Activated CD8-positive, alpha-beta memory T cell treated with anti-CD3 and anti-CD28 coated beads for 1 hour (primary cell): Measurements from ENCODE around the gene DNAJC17.

Experiments
- DNase-seq, 2 donors: peaks; one replicate each; pipeline ENCODE4 v3.0.0-alpha.2; 2020; ENCODE audit warnings: low read depth in 1 of 2; ENCODE audit errors: extremely low read depth in 1 of 2

DNAJC17 gene, protein sequence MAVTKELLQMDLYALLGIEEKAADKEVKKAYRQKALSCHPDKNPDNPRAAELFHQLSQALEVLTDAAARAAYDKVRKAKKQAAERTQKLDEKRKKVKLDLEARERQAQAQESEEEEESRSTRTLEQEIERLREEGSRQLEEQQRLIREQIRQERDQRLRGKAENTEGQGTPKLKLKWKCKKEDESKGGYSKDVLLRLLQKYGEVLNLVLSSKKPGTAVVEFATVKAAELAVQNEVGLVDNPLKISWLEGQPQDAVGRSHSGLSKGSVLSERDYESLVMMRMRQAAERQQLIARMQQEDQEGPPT

DNA sequence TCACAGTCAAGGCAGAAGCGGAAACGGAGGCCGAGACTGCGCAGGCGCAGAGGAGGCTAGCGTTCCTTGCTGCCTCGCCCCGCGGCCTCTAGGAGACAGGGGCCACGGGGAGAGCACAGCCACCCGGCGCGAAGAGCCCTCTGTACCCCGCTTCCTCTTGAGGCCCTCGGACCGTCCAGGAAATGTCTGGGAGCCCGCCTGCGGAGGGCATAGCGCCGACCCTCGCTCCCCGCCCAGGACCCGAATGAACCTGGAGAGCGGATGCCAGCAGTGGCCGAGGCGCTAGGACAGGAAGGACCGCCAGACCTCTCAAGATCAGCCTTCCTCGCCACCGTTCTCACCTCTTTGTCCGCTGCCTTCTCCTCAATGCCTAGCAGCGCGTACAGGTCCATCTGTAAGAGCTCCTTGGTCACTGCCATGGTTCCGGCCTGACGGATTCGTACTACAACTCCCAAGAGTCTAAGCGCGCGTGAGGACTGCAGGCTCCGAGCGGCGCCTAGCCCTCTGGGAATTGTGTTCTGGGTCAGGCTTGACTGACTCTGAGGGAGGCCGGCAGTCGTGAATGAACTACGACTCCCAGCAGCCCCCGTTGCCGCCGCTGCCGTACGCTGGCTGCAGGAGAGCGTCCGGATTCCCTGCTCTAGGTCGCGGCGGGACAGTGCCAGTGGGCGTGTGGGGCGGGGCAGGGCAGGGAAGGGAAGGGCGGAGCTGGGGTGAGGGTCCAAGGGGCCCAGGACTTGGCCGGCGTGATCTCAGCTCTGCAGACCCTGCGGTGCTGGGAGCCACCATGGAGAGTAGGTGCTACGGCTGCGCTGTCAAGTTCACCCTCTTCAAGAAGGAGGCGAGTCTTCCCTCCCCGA lies at the start of gene DNAJC17, which contains the start of gene ZFYVE19:
TSS of gene DNAJC17 (minus strand) at position 446 of the 860 bp plus-strand sequence. CDS start at position 419, 27 bp downstream.
TSS of gene ZFYVE19 (plus strand) at position 62 of the 860 bp plus-strand sequence. CDS start at position 563, 501 bp downstream.
- peak; percentile 84 to 91 for DNase-seq

DNA sequence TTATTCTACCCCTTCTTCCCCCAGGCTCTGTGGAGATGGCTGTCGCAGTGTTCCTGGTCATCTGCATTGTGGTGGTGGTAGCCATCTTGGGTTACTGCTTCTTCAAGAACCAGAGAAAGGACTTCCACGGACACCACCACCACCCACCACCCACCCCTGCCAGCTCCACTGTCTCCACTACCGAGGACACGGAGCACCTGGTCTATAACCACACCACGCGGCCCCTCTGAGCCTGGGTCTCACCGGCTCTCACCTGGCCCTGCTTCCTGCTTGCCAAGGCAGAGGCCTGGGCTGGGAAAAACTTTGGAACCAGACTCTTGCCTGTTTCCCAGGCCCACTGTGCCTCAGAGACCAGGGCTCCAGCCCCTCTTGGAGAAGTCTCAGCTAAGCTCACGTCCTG lies 49.5 kb upstream of the DNAJC17 start:
- no peak for DNase-seq

DNA sequence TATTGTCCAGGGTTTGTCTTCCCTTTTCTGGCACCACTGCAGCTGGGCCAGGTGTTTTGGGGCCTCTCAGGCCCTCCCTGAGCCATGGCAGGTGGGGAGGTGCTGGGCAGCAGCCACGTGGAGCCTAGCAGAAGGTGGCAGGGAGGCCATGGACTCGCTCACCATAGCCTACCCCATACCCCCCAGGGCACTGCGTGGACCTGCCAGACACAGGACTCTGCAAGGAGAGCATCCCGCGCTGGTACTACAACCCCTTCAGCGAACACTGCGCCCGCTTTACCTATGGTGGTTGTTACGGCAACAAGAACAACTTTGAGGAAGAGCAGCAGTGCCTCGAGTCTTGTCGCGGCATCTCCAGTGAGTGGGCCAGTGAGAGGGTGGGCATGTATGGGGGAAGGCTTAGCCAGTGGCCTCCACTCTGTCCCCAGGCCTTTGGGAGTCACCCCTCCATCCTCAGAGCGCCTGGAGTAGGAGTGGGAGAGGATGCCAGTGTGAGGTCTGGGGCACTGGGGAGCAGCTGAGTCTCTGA lies 48.5 kb upstream of the DNAJC17 start:
- DNase-seq: no peak

DNA sequence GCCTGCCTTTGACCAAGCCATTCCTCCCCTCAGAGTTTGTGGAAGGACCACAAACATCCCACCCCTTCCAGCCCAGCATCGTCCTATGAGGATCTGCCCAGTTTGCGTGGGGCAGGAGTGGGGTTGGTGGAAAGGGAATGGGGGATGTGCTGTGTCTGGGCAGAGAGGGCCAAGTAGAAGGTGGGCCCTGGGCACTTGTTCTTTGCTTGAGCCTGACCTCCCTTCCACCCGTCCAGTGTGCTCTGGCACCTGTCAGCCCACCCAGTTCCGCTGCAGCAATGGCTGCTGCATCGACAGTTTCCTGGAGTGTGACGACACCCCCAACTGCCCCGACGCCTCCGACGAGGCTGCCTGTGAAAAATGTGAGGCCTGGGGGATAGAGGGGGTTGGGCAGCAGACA lies 46.9 kb upstream of the DNAJC17 start:
- DNase-seq: no peak

DNA sequence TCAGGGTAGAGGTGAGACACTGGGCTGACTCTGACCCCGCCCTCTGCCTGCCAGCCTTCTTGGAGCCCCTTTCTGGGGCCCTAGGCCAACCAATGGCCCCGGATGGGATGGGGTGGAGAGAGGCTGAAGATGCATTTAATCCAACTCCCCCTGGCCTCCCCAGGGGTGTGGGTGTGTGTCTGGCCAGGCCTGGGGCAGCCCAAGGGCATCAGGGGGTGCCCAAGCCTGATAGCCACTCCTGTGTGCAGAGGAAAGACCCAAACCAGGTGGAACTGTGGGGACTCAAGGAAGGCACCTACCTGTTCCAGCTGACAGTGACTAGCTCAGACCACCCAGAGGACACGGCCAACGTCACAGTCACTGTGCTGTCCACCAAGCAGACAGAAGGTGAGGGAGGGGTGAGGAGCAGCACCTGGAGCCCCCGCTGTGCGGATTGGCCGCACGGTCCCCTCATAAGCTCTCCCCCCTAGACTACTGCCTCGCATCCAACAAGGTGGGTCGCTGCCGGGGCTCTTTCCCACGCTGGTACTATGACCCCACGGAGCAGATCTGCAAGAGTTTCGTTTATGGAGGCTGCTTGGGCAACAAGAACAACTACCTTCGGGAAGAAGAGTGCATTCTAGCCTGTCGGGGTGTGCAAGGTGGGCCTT lies 46.1 kb upstream of the DNAJC17 start:
- no peak for DNase-seq

DNA sequence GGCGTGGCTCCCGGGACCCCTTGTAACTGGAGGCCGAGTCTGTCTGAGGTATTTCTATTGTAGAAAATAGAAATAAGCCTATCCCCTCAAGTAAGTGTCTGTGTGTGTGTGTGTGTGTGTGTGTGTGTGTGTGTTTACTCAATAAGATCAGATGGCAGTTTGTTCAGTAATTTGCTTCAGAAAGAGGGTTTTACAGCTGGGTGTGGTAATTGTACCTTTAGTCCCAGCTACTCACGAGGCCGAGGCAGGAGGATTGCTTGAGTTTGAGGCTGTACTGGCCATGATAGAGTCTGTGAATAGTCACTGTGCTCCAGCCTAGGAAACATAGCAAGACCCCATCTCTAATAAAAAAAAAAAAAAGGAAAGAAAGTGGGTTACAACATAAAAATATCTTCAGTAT lies 45.3 kb upstream of the DNAJC17 start:
- DNase-seq: no peak

DNA sequence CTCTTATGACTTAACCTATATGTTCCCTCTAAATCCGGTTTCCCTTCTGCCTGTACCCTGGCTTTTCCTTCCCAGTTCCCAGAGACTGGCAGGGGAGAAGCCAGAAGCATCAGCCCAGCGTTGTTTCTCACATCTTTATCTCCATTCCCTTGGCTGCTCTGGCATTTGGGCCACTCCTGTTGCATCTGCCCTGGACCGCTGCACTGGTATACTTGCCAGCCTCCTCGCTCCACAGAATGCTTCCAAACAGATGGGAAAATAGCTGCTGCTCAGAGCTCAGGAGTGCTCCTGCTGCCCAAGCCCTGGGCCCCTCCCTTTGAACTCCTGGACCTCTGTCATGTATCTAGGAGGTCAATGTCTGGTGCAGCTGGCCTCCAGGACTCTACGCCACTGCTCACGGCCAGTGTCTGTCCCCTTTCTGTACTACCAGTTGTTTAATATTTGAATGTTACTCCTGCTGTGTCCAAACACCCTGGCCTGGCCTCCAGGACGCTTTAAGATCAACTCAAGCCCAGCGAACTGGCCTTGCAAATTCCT lies 43.4 kb upstream of the DNAJC17 start:
- DNase-seq: no peak

DNA sequence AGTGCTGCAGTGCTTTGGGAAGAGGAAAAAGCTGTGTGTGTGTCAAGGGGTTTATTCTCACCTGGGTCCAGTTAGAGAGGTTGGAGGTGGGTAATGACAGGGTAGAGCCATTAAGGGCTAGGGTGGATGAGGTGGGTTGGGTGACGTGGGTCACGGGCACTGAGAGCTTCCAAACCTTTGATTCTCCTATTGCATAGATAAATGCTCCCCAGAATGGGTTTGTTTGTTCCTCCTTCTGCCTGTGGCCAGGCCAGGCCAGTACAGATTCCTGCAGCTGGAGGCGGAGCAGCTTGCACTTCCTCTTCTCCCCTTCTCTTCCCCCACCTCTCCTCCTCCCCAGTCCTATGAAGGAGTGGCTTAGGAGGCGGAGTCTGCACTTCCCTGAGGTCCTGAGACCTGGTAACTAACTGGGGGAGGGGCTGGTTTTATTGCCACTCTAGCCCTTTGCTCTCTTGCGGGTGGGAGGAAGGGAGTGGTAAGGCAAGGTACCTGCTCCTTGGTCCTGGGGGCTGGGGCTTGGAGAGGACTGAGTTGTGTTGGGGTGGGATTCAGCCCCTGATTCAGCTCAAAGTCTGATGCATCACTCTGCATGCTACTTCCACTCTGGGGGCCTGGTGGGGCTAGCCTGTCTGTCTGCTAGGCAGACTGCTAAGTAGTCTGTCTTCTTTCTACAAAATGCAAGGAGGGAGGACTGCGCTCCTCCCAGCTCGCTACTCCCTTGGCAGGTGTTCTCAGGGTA lies 40.1 kb upstream of the DNAJC17 start:
- DNase-seq: no peak

DNA sequence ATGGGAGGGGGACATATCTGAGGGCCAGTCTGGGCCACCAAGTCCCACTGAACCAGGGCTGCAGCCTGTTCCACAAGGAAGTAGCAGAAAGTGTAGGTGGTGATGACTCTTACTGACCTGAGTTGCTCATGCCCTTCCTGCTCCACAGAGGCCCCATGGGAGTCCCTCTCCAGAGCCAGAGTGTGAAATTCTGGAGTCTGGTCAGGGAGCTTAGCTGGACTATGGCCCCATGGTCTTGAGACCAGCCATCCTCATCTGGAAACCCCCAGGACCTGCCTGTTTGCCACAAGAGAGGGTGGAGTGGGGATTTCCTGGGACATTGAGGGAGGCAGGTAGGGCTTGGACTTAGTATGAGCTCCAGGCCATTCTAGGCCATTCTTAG lies 39.6 kb upstream of the DNAJC17 start:
- no peak for DNase-seq

DNA sequence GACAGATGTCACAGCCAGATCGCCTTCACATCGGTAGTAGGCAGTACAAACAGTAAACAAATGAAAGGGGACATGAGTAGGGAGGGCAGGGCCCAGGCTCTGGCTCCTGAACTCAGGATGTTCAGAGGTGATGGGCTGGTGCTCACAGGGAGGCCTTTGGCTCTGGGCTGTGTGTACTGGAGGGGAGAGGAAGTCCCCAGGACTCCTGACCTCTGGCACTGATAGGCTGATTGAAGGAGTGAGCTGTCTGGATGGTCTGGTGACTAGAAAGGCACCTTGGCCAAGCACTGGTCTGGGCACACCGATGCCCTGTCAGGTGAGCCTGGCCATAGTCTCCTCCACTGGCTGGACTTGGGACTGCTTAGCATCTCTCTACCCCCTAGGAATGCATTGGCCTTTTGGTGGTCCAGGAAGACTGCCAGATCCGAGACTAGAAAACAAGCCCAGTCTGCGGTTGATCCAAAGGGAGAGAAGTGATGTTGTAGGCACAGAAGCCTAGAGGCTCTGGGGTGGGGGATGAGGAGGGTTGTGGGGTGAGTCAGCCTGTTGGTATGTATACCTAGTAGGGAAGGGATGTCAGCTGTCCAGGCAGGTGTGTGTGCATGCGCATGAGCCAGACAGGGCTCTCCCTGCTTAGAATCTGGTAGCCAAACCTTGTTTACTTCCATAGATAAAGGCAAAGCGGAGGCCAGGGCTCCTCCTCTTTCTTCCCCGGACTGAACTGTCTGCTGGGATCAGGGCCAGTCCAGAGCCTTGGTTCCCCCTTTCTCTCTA lies 38.4 kb upstream of the DNAJC17 start:
- DNase-seq: no peak

DNA sequence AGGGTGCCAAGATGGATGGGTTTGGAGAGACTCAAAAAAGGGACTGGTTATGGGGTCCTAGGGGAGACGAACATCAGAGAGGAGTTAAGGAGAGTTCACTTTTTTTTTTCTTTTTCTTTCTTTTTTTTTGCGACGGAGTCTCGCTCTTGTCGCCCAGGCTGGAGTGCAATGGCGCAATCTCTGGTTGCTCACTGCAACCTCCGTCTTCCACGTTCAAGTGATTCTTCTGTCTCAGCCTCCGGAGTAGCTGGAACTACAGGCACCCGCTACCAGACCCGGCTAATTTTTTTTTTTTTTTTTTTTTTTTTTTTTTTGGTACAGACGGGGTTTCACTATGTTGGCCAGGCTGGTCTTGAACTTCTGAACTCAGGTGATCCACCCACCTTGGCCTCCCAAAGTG lies 37.8 kb upstream of the DNAJC17 start:
- DNase-seq: no peak

DNA sequence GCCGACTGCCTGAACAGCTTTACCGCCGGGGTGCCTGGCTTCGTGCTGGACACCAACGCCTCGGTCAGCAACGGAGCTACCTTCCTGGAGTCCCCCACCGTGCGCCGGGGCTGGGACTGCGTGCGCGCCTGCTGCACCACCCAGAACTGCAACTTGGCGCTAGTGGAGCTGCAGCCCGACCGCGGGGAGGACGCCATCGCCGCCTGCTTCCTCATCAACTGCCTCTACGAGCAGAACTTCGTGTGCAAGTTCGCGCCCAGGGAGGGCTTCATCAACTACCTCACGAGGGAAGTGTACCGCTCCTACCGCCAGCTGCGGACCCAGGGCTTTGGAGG lies 37.4 kb upstream of the DNAJC17 start:
- no peak for DNase-seq

DNA sequence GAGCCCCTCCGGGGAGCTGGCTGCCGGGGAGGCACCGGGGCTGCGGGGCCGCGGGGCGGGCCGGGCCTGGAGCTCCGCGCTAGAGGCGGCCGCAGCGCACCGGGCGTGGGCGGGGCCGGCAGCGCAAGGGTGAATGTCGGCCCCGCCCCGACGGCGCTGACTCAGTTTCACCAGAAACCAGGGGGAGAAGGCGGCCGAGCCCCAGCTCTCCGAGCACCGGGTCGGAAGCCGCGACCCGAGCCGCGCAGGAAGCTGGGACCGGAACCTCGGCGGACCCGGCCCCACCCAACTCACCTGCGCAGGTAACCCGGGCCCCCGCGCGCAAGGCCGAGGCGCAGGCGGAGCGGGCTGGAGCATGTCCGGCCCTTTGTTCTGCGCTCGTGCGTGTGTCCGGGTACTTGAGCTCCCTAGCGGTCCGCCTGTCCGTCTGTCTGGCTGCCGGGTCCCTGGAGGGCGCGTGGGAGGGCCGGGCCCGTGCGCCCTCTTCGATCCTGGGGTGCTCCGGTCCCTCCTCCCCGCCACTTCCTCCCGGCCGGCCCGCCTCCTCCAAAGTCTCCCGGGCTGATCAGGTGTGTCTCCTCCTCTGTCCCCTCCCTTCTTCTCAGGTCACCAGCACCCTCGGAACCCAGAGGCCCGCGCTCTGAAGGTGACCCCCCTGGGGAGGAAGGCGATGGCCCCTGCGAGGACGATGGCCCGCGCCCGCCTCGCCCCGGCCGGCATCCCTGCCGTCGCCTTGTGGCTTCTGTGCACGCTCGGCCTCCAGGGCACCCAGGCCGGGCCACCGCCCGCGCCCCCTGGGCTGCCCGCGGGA lies 36.8 kb upstream of the DNAJC17 start, which contains the start of gene SPINT1:
TSS of gene SPINT1 (plus strand) at position 164 of the 811 bp plus-strand sequence. CDS start at position 671, 507 bp downstream.
- DNase-seq: no peak

DNA sequence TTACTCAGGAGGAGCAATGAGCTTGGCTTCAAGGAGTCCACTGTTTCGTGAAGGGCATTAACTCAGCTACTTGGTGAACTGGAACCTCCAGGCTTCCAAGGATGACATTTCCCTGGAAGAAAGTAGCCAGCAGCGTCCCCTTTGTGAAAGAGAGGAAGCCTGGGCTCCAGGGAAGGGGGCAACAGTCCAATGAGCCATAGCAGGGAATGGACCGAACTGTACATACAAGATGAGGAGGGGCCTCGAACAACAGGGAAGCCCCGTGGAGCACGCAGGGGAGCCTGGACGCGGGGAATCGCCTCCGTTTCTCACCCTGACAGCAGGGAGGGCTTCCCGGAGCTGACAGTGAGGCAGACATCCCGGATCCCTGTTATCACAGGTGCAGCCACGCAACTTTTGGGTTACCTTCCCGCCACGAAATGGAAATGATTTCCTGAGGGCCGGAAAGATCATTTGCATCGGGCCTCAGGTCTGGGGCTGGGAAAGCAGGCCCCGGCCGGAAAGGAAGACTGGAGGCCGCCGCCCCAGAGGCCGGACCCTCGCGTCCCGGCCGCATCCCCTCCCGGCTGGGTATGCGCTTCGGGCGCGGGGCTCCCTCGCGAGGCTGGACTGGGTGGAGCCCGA lies 36.1 kb upstream of the DNAJC17 start:
- DNase-seq: no peak

DNA sequence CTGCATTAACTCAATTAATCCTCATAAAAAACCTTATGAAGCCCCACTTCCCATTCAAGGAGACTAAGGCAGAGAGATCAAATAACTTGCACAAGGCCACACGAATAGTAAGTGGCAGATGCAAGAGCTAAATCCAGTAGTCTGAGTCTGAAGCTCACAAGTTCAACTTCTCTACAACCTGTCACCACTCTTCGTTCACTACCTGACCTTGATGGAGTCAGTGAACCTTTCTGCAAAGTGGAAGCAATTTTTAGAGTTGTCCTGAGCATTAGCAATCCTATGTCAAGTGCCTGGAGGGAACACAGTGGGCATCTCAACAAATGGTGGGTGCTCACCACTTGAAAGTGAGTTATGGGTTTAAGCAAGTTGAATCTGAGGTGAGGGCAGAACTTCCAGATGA lies 34.5 kb upstream of the DNAJC17 start:
- no peak for DNase-seq

DNA sequence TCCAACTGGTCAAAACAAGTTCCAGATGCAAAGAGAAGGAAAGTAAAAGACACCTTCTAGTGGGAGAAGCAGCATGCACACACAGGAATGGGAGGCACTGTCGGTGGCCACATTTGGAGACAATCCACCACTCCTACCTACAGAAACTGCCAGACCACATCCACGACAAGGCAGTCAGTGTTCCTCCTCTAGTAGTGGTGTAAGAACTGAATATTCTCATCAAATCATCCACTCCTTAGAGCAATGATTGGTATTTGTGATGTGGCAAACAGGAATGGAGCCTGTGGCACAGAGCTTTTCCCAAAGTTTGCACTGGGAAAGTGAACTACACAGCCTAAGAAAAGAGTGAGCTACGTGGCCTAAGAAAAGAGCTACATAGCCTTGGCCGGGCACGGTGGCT lies 31.5 kb upstream of the DNAJC17 start:
- DNase-seq: no peak

DNA sequence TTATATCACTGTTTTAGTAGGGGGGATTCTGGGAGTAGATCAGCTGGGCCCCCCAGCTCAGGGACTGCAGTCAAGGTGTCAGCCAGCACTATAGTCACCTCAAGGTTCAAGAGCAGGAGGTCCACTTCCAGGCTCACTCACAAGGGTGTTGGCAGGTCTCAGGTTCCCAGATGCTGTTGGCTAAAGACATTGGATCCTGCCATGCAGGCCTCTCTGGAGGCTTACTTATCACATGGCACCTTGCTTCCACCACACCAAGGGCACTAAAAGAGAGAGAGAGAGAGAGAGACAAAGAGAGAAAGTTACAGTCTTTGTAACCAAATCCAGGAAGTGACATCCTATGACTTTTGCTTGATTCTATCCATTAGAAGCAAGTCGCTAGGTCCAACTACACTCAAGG lies 28.7 kb upstream of the DNAJC17 start:
- no peak for DNase-seq

DNA sequence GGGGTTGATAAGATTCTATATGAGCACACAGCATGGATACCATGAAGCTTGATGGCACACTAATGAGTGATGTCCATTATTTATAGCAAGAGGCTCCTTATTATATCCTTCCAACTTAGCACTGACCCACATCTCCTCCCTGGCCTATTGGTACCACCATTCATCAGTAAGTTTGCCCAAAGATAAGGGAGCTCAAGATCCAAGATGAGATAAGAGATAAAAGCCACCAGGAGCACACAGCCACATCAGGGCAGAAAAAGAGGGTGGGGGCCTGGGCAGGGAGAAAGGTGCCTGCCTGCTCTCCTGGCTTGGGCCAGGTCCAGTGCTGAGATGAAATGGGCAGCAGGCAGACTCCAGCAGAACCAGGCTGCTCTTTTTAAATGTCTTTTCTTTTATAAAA lies 25.6 kb upstream of the DNAJC17 start:
- DNase-seq: no peak
